Loucy (cell line): Measurements from ENCODE around the gene CRABP1.

Experiments used
- CTCF ChIP-seq: fragments of 200-600 bp; sonication (generic); conservative IDR thresholded peaks from 2 replicates; pipeline ENCODE4 v1.5.1; 2014; ENCODE audit warnings: mild to moderate bottlenecking, antibody characterized with exemption, low read length
- EZH2phosphoT487 ChIP-seq: fragments of 200-600 bp; IDR thresholded peaks from 2 replicates; pipeline ENCODE4 v1.6.1; 2018; ENCODE audit warnings: antibody characterized with exemption, mild to moderate bottlenecking, moderate library complexity, borderline replicate concordance

DNA sequence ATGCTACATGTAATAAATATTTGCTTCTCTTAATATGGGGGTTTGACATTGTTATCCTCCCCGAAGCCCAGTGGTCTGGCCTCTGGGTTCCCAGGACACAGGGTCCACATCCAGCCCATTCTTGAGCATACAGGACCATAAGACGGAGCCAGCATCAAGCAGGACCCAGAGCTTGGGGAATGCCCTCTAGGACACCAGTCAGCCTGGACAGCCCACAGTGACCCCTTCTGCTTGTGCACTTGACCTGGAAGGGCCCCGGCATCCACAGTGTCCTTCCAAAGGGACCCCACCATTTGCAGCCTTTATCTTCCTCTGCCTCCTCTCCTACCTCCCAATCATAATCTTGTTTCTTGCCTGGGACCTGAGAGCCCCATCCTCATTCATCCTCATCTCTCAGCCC lies 51.6 kb downstream of the CRABP1 start:
- no peak for TF ChIP-seq CTCF
- TF ChIP-seq EZH2phosphoT487 = no peak
